ENCODE data around the gene PQBP1. TPM values are rescaled to one million over a fixed set of nuclear protein-coding genes. Genes with fewer than 3 reads are reported as not detected.

The PQBP1 gene
- total RNA-seq, 2 donors from 2014 or later, result 37.1 to 76.6 TPM

DNA sequence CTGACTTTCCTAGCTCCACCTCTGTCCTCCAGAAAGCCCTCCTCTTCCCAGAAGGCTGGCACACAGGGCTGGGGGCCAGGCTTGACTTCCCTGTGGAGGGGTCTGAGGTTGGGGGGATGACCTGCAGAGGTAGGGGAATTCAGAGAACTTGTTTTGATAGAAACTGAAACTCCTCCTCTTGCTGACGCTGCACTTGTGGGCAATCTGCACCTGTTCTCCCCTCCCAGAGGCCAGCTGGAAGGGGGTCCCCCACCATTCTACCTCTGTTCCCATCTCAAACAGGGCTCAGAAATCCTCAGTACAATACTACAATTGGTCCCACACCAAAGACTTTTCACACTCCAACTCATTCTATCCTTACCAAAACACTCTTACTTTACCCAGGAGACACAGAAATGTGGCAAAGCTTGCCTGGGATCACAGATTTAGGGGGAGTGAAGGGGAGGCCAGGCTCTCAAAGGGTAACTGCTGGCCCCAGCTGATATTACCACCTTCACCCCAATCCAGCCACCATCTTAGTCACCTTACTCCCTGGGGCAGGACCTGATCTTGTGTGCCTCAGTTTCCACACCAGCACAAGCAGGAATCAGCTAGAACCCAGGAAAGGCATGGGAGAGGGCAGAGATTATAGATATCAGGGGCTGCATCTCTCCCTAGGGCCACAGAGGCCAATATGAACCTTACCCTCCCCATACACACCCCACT is 41.1 kb downstream of the PQBP1 start:
- Histone ChIP-seq H3K4me1 (replicated peaks) (no peaks in the 10 kb centered on the region), H3K27ac (no peak overlapping the region), H3K4me3 (no peak overlapping the region), H3K27me3 (replicated peaks; ENCODE audit: insufficient read depth) (no peaks in the 10 kb centered on the region), H3K36me3 (no peaks in the 10 kb centered on the region), H3K9me3 (no peaks in the 10 kb centered on the region)
- TF ChIP-seq POLR2AphosphoS5 (IDR thresholded peaks at IDR 0.05) (no peak), POLR2A (IDR thresholded peaks at IDR 0.05) (no peak)
- TF ChIP-seq, protein P1, sequence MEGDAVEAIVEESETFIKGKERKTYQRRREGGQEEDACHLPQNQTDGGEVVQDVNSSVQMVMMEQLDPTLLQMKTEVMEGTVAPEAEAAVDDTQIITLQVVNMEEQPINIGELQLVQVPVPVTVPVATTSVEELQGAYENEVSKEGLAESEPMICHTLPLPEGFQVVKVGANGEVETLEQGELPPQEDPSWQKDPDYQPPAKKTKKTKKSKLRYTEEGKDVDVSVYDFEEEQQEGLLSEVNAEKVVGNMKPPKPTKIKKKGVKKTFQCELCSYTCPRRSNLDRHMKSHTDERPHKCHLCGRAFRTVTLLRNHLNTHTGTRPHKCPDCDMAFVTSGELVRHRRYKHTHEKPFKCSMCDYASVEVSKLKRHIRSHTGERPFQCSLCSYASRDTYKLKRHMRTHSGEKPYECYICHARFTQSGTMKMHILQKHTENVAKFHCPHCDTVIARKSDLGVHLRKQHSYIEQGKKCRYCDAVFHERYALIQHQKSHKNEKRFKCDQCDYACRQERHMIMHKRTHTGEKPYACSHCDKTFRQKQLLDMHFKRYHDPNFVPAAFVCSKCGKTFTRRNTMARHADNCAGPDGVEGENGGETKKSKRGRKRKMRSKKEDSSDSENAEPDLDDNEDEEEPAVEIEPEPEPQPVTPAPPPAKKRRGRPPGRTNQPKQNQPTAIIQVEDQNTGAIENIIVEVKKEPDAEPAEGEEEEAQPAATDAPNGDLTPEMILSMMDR (IDR thresholded peaks at IDR 0.05), result no peak
- 83% methylated on average over 1 of the region's 1 CpG for WGBS
- intact Hi-C loops (cut with DNase I), result no loop called here
- DNase-seq (ENCODE audit: low spot score), result no peak

DNA sequence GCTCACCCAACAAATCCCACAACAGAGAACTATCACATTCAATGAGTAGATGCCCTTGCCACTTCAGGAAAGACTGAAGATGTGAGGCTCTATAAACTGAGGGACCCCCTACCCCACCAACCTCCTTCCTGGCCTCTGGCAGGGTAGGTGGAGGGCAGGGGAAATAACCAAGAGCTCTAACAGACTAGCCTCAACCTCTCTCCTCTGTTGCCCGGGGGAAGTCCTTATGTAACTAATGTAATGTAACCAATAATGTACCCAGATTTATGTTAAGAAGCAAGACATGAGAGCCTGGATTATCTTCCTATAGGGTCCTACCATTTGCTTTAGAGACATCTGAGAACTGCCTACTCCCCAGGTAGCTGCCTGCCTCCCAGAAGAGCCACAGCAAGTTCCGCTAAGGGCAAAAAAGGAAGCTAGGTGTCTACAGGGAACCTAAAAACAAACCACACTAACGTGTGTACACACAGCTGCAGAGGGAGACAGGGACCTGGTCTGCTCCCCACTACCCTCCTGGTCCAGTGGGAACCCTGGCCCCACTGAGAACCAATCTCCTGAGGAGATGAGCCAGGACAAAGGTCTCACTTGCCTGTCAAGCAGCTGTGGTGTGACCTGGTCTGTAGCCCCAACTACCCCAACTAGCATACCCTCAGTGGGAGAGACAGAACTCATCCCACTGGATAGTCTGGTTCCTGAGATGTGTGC is 41.9 kb downstream of the PQBP1 start:
- DNase-seq (ENCODE audit: low spot score), result no peak
- Histone ChIP-seq H3K27ac (no peak overlapping the region), H3K4me3 (no peak overlapping the region), H3K36me3 (no peaks in the 10 kb centered on the region), H3K9me3 (no peaks in the 10 kb centered on the region), H3K4me1 (replicated peaks) (no peaks in the 10 kb centered on the region), H3K27me3 (replicated peaks; ENCODE audit: insufficient read depth) (no peaks in the 10 kb centered on the region)
- intact Hi-C loops (cut with DNase I), result no loop called here
- TF ChIP-seq, protein P1 (IDR thresholded peaks at IDR 0.05), result no peak
- no peak for TF ChIP-seq POLR2A (IDR thresholded peaks at IDR 0.05)
- no peak for TF ChIP-seq POLR2AphosphoS5 (IDR thresholded peaks at IDR 0.05)
- WGBS, result 73% methylated on average over 3 of the region's 3 CpGs

DNA sequence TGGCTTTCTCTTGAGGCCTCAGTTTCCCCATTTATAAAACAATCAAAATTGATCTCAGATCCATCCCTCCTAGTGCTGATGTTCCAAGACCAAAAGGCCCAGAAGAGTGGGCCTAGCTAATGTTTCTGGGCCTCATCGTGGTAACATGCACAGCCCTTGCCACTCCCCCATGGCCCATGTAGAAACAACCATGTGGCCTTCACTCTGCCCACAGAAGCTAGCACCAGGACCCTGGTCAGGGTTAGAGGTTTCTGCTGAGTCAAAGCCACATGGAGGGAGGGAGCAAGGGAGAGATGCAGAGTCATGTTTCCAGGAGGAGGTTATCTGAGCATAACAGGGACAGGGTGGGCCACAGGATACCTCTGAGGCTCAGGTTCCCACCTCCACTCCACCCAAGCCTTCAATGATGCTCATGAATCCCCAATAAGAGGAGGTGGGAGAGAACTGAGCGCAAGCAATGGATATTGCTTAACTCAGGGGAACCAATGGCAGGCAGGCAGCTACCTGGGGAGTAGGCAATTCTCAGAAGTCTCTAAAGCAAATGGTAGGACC is 42.8 kb downstream of the PQBP1 start:
- Histone ChIP-seq H3K36me3 (no peaks in the 10 kb centered on the region), H3K9me3 (no peaks in the 10 kb centered on the region), H3K27ac (no peak overlapping the region), H3K4me3 (no peak overlapping the region), H3K4me1 (replicated peaks) (no peaks in the 10 kb centered on the region), H3K27me3 (replicated peaks; ENCODE audit: insufficient read depth) (no peaks in the 10 kb centered on the region)
- TF ChIP-seq POLR2AphosphoS5 (IDR thresholded peaks at IDR 0.05) (no peak), POLR2A (IDR thresholded peaks at IDR 0.05) (no peak)
- TF ChIP-seq, protein P1 (IDR thresholded peaks at IDR 0.05), result no peak
- intact Hi-C loops (cut with DNase I), result no loop called here
- DNase-seq (ENCODE audit: low spot score), result no peak
- 100% methylated on average over 2 of the region's 2 CpGs for WGBS

DNA sequence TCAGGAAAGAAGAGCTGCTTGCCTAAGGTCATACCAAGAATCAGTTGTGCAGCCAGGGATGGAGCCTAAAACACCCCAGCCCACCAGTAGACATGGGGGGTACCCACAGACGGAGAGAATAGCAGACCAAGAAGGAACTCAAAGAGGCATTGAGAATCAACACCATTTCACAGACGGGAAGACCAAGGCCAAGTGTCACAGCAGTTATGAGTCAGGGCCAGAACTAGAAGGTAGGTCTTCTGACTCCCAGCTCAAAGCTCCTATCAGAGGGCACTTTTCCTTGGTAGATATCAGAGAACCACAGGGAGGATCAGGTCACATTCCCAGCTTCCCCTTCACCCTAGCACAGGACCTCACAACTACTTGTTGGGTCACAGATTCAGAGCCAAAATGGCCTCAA is 45.2 kb downstream of the PQBP1 start:
- intact Hi-C loops (cut with DNase I), result no loop called here
- TF ChIP-seq, protein P1 (IDR thresholded peaks at IDR 0.05), result no peak
- TF ChIP-seq POLR2A (IDR thresholded peaks at IDR 0.05) (no peak), POLR2AphosphoS5 (IDR thresholded peaks at IDR 0.05) (no peak)
- no peaks in the 10 kb centered on the region for H3K36me3 ChIP-seq
- H3K4me3 ChIP-seq, result no peak overlapping the region
- H3K9me3 ChIP-seq, result no peaks in the 10 kb centered on the region
- H3K27me3 ChIP-seq (replicated peaks; ENCODE audit: insufficient read depth), result no peaks in the 10 kb centered on the region
- WGBS, result 92% methylated on average over 2 of the region's 2 CpGs
- DNase-seq (ENCODE audit: low spot score), result no peak
- no peak overlapping the region for H3K27ac ChIP-seq
- no peaks in the 10 kb centered on the region for H3K4me1 ChIP-seq (replicated peaks)

All from prostate gland (tissue), 2 donors.